ENCODE results near the gene IL1RAP.

- TF ChIP-seq POLR2AphosphoS5 (IDR thresholded peaks at IDR 0.05): no peak
- TF ChIP-seq CTCF (IDR thresholded peaks at IDR 0.05): no peak
- no peak for TF ChIP-seq POLR2A (IDR thresholded peaks at IDR 0.05)
These were observed 23.3 kb downstream of the IL1RAP start for GRCh38 chr3:190537146-190537545.

Data from prostate gland (tissue), 2 donors.